LoVo (cell line): ENCODE measurements around the gene ATP5PF.
A peak's percentile ranks its signal among the peaks of the same experiment; 100 is the strongest.
"Not testable (repeated sequence)": the region's sequence is repeated elsewhere in the genome, so short reads cannot be mapped to it uniquely, and the experiment has no call there.

Source experiments
- DNase-seq: peaks from one replicate; pipeline ENCODE4 v3.0.0-alpha.2; 2016; ENCODE audit warnings: low spot score

The ATP5PF gene

DNA sequence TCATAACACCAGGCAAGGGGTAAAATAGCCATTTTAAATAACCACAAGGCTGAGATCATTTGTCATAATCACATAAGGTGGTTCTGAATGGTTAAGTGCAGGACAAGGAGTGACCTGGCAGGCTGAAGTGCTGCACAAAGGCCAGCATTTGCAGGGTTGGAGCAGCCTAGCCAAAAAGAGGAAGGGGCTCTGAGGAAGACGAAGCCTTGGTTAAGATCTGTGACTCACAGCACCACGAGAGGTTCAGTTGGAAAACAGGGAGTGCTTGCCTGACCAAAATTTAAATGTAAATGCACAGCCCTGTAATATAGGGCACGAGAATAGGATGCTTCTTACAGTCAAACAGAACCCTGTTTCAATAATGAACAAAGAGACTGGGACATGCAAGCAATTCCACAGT lies 12.1 kb downstream of the ATP5PF start:
- no peak for DNase-seq

DNA sequence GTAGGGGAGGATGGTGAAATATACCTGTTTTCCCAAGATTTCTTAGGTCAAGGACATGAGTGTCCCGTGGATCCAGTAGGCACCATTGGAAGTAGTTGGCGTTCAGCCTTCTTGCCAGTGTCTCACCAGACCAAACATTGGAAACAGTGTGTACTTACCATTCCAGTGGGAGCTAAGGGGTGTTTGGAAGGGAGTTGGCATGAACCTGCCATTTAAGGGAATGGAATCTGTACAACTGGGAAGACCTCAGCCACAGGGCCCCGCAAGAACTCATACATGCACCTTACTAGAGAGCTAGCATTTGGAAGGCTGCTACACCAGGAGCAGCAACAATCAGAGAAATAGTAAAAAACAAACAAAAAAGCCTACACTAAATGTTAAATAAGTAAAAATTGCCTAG lies 12.7 kb downstream of the ATP5PF start:
- DNase-seq: no peak

DNA sequence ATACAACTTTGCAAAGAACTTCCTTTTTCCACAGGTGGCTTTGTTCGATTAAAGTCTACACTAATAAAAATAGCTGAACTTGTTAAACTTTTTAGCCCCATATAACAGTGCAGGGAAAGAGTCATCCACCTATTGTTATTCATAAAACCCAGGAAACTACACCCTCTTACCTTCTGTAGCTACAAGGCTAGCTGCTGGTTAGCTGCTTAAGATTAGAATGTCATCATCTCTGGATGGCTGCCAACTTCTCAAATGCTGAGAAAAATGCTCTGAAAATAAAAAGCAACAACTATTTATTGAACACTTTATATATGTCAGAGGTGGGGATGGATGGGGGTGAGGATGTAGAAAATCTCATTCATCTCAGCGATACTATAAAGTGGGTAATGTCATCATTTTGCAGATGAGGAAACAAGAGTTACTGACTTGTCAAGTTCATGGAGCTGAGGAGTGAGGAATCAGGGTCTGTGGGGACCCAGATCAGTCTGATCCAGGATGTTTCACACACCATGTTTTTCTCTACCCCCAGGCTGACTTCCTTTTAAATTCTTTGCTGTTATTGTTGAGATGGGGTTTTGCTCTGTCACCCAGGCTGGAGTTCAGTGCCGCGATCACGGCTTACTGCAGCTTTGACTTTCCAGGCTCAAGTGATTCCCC lies 17.1 kb downstream of the ATP5PF start:
- DNase-seq: no peak

DNA sequence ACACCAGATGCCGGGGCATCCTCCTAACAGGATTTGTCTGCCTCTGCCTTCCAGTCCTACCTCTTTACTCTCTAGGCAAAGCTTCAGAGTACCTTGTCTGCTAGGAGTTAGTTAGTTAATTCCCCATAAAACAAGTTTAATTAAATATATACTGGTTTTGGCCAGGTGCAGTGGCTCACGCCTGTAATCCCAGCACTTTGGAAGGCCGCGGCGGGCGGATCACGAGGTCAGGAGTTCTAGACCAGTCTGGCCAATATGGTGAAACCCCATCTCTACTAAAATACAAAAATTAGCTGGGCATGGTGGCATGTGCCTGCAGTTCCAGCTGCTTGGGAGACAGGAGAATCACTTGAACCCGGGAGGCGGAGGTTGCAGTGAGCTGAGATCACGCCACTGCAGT lies 20.6 kb downstream of the ATP5PF start:
- DNase-seq: not testable (repeated sequence)

DNA sequence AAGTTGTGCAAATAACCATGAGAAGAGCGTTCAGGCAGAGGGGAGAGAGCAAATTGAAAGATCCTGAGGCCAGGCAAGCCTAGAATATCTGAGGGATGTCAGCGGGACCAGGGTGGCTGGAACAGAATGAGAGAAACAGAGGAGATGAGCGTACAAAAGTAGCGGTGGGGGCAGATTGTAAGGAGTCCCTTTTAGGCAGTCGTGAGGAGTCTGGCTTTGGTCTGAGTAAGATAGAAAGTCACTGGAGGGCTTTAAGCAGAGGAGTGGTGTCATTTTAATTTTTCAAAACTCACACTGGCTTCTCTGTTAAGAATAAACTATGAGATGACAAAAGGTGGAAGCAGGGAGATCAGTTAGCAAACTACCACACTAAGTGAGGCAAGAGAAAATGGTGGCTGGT lies 24.2 kb downstream of the ATP5PF start:
- no peak for DNase-seq

DNA sequence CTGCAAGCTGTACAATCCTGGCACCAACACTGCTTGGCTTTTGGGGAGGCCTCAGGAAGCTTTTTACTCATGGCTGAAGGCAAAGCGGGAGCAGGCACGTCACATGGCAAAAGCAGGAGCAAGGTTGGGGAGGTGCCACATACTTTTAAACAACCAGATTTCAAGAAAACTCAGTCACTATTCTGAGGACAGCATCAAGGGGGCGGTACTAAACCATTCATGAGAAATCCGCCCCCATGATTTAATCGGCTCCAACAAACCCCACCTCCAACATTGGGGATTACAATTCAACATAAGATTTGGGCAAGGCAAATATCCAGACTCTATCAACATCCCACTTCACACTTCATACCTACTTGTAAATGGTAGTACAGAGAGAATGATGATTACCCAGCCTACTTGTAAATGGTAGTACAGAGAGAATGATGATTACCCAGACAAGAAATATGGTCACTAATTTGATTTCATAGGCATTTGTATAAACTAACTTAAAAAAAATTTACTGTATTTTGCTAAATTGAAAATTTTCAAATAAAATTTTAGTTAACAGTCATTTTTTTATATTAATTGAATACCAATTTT lies 24.9 kb downstream of the ATP5PF start:
- DNase-seq: no peak

DNA sequence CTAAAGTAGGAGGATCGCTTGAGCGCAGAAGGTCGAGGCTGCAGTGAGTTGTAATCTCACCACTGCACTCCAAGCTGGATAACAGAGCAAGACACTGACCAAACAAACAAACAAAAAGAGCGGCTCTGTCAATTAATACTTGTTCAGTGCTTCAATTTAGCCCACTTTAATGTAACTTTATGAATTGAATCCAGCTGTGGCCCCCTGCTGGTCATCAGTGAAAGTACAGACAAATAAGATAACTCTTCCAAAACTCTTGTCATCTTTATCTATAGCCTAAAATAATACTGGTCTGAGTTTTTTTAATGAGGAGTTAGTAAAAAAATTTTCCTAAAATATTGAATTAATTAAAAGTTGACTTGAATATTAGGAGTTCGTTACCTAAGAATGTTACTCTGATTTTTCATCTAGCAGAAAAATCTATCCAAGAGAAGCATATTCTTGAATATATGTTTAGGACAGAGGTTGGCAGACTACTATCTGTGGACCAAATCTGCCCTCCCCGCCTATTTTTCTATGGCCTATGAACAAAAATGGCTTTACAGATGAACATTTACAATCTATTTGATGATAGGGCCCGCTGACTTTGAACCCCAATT lies 26.1 kb downstream of the ATP5PF start:
- peak; percentile 49 for DNase-seq

DNA sequence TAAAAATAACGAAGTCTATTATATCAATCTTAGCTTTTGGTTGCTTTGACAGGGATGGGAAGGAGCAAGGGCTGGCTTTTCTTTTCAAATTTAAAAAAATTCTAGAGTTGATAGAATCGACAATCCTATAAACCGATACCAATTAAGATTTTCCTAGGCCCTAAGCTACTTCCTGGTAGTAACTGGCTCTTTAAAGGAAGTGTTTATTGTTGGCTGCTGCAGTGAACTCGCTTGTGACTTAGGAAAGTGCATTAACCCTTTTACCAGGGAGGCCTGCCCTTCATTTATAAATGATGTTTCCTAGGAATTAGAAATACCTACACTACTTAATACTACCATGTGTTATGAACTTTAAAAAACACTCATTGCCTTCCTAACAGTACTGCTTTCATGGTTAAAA lies 33.2 kb downstream of the ATP5PF start:
- DNase-seq: no peak

DNA sequence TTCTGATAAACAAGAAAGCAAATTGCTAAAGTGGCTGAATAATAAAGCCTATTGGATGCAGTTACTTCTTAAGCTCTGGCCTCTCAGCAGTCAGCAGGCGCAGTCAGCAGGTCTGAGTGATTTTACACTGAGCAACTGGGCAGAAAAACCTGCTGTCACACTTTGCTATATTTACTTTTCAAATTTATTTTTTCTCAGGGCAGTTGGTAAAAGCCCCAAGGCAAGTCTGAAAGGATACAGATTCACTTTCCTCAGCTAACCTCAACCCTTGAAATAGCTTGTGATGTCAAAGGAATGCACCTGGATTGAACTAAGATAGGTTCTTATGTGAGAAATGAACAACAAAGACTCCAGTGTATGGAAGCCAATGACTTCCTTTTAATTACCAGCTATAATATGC lies 34.0 kb downstream of the ATP5PF start:
- DNase-seq: no peak

DNA sequence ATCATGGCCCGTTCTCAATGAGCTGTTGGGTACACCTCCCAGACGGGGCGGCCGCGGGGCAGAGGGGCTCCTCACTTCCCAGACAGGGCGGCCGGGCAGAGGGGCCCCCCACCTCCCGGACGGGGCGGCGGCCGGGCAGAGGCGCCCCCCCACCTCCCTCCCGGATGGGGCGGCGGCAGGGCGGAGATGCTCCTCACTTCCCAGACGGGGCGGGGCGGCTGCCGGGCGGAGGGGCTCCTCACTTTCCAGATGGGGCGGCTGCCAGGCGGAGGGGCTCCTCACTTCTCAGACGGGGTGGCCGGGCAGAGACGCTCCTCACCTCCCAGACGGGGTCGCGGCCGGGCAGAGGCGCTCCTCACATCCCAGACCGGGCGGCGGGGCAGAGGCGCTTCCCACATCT lies 39.2 kb downstream of the ATP5PF start:
- DNase-seq: not testable (repeated sequence)

DNA sequence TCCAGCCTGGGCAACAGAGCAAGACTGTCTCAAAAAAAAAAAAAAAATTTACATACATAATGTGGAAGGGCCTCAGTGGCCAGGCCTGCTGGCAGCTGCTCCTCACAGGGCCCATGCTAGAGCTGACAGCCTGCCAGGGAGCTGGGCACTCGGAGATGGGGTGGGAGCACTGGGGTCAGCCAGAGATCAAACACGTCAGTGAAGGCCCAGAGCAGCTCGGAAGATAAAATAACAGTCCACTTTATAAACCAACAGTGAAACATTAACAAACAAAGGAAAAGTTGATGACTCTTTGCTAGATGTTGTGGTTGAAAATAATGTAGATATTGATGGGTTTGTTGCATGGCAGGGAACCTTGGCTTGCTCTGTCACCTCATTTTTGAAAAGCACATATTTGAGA lies 42.7 kb downstream of the ATP5PF start:
- no peak for DNase-seq

DNA sequence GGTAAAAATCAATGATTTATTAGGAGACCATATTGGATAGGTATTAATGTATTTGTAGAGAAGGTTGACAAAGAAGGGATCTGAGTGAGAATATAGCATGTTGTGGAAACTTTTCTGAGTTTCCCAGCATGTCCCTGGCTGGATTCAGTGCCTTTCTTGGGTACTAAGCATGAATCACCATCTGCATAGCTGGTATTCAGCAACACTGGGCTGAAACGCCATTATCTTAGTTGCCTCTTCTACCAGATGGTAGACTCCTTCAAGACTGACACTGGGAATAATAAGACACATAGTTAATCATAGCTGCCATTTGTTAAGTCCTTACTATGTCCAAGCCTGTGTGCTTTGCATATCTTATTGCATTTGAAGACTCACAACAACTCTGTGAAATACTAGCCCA lies 45.5 kb downstream of the ATP5PF start:
- no peak for DNase-seq

DNA sequence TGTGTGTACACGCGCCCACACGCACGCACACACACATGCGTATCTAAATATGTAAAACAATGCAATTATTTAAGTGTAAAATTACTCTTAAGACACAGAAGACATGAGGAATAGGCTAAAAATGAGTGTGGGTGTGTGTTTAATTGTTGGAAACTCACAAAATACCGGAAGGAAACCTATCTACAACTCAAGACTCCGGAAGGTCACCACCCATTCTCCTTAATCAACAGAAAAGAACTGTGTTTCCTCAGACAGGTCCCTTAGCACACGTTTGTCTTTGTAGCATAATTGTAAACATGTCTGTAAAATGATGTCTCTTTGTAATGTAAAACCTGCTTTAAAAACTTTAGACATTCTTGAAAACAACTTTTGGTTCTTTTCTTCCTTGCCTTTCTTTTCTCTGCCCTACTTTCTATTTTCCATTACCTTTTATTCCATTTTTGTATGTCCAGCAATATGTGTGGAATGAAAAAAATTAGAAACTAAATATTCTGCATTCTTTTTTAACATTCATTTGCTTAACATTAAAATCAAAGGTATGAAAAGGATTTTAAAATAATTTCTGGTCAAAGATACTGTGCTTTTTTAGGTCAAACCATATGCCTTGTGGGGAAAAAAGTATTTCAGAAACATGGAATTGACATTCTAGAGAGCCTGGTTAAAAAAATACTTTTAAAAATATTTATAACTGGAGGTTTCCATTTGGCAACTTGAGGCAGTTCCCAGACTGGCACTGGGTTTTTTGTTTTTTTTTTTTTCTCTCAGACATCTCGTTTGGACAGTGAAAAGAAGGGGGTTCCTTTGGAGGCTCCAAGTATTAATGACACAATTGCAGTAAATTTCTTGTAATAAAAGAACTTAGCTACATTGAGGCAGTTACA lies 46.2 kb downstream of the ATP5PF start:
- no peak for DNase-seq

DNA sequence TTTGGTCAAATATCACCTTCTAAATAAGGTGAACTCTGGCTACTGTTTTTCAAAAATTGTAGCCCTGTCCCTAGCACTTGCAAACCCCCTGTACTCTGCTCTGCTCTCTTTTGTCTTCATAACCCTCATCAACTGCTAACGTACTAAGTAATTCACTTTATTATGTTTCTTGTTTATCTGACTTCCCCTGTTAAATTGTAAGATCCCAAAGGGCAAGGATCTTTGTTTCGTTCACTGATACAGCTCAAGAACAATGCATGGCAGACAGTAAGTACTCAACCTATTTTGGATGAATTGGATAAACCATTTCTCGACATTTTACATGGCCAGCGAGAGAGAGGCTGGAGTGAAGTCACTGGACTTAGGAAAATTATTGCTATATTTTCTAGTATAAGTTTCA lies 46.9 kb downstream of the ATP5PF start:
- no peak for DNase-seq

DNA sequence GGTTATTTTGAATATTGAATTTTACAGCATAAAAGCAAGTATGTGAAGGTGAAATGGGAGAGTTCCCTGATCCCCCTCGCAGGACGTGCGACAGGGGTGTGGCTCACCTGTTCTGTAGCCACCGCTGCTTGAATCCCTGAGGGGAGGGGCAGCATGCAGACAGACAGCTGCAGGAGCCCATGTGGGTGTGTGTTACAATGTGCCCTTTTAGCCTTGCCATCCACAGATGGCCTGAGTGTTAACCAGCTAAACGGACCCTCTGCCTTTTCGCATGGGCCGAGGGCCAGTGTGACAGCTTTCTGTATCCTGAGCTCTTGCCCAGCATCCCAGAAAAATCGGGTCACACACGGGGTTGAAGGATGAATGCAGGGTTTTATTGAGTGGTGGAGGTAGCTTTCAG lies 52.3 kb downstream of the ATP5PF start:
- no peak for DNase-seq

DNA sequence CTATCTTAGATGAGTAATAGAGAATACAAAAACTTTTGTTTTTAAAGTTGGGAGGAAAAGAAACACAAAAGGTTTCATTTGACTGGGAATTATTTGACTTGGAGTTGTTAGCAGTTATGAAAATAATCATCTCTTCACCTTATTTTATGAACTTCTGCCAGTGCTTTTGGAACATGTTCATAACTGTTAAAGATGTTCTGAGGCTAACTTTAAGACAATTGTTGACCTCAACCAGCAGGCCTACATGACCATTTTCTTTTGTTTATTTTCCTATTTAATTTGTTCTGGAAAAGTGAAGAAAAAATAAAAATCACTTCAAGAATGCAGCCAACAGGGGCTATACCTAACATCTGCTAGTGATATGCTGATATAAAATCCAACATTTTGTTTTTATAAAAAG lies 58.3 kb downstream of the ATP5PF start:
- no peak for DNase-seq
